Measurements from ENCODE around the gene KLHL10.

KLHL10 gene

GRCh38 chr17:41837761-41838538 is at the start of gene KLHL10:
Gene KLHL10, plus strand, starts transcription at chr17:41837825. Its CDS starts 108 bp downstream, at chr17:41837933.
- Histone ChIP-seq H3K9ac (ENCODE audit: low read depth in 1 of 2, low read length in 2 of 2) (peak within 1 kb of the TSS in 1 of 2 donors; percentile 7), H3K27me3 (ENCODE audit: control insufficient read depth in 1 of 2, insufficient read depth in 2 of 2, low read length in 2 of 2) (peaks cover 0 to 6% of the 10 kb centered on the region in 2 donors), H3K4me3 (ENCODE audit: low read depth in 1 of 2, low read length in 2 of 2) (peak within 1 kb of the TSS; percentile 71 to 79), H3K9me3 (ENCODE audit: control insufficient read depth in 1 of 2, low read length in 2 of 2) (no peaks in the 10 kb centered on the region), H3K36me3 (ENCODE audit: control insufficient read depth in 1 of 2, insufficient read depth in 2 of 2, low read length in 2 of 2) (no peaks in the 10 kb centered on the region), H3K27ac (ENCODE audit: low read depth, low read length) (no peak within 1 kb of the TSS), H3K4me1 (ENCODE audit: control insufficient read depth in 1 of 2, insufficient read depth in 2 of 2, low read length in 2 of 2) (peaks cover 7 to 12% of the 10 kb centered on the region in 2 donors)

DNA sequence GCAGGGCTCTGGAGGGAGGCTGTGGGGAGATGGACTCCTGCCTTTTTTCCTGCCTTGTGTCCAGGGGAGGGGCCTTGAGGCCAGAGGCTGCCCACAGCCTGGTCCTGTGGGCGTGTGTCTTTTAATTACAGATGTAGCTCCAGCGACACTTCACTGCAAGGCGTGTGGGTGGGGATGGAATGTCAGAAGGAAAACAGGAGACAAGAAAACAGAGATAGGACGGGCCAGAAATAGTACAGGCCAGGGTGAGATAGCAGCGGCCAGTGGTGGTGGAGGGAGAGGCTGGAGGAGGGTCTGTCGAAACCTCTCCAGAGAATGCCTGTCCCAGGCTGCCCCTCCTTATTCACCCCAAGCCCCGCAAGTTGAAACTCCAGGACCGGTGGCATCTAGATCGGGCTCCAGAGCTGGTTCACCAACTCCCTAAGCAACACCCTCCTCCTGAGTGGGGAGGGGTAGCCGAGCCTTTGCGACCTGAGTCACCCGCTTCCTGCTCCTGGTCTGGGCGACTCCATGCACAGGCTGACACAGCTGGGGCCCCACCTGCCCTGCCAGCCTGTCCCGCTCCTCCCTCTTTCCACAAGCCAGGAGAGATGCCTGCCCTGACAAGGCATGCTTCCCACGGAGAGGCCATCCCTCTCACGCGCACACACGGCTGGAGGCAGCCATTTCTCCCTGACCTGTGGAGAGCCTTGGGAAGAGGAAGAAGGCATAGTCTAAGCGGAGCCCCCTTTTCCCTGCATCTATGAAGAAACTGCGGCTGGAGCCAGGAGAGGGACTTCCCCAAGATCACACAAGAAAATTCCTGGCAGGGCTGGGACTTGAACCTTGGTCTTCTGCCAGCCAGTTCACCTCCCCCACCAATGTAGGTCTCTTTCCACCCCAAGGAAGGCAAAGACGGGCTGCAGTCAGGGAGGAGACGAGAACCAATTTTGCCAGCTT is 44.5 kb upstream of the KLHL10 start:
- Histone ChIP-seq H3K4me1 (ENCODE audit: control insufficient read depth in 1 of 2, insufficient read depth in 2 of 2, low read length in 2 of 2) (peaks cover 27 to 31% of the 10 kb centered on the region in 2 donors), H3K9ac (ENCODE audit: low read depth in 1 of 2, low read length in 2 of 2) (peak overlapping the region; percentile 52 to 71), H3K9me3 (ENCODE audit: control insufficient read depth in 1 of 2, low read length in 2 of 2) (no peaks in the 10 kb centered on the region), H3K27me3 (ENCODE audit: control insufficient read depth in 1 of 2, insufficient read depth in 2 of 2, low read length in 2 of 2) (no peaks in the 10 kb centered on the region), H3K4me3 (ENCODE audit: low read depth in 1 of 2, low read length in 2 of 2) (peak overlapping the region; percentile 23 to 45), H3K27ac (ENCODE audit: low read depth, low read length) (peak overlapping the region; percentile 91), H3K36me3 (ENCODE audit: control insufficient read depth in 1 of 2, insufficient read depth in 2 of 2, low read length in 2 of 2) (no peaks in the 10 kb centered on the region)

GRCh38 chr17:41793784-41794539 is 43.7 kb upstream of the KLHL10 start:
- Histone ChIP-seq H3K27ac (ENCODE audit: low read depth, low read length) (peak overlapping the region; percentile 91), H3K36me3 (ENCODE audit: control insufficient read depth in 1 of 2, insufficient read depth in 2 of 2, low read length in 2 of 2) (no peaks in the 10 kb centered on the region), H3K4me1 (ENCODE audit: control insufficient read depth in 1 of 2, insufficient read depth in 2 of 2, low read length in 2 of 2) (peaks cover 27 to 31% of the 10 kb centered on the region in 2 donors), H3K9me3 (ENCODE audit: control insufficient read depth in 1 of 2, low read length in 2 of 2) (no peaks in the 10 kb centered on the region), H3K27me3 (ENCODE audit: control insufficient read depth in 1 of 2, insufficient read depth in 2 of 2, low read length in 2 of 2) (no peaks in the 10 kb centered on the region), H3K9ac (ENCODE audit: low read depth in 1 of 2, low read length in 2 of 2) (peak overlapping the region; percentile 52 to 71), H3K4me3 (ENCODE audit: low read depth in 1 of 2, low read length in 2 of 2) (peak overlapping the region; percentile 23 to 45)

GRCh38 chr17:41794540-41794975 is 43.1 kb upstream of the KLHL10 start:
- Histone ChIP-seq H3K4me3 (ENCODE audit: low read depth in 1 of 2, low read length in 2 of 2) (no peak overlapping the region), H3K27ac (ENCODE audit: low read depth, low read length) (no peak overlapping the region), H3K9ac (ENCODE audit: low read depth in 1 of 2, low read length in 2 of 2) (peak overlapping the region in 1 of 2 donors; percentile 71), H3K4me1 (ENCODE audit: control insufficient read depth in 1 of 2, insufficient read depth in 2 of 2, low read length in 2 of 2) (peaks cover 27 to 31% of the 10 kb centered on the region in 2 donors), H3K27me3 (ENCODE audit: control insufficient read depth in 1 of 2, insufficient read depth in 2 of 2, low read length in 2 of 2) (no peaks in the 10 kb centered on the region), H3K36me3 (ENCODE audit: control insufficient read depth in 1 of 2, insufficient read depth in 2 of 2, low read length in 2 of 2) (no peaks in the 10 kb centered on the region), H3K9me3 (ENCODE audit: control insufficient read depth in 1 of 2, low read length in 2 of 2) (no peaks in the 10 kb centered on the region)

DNA sequence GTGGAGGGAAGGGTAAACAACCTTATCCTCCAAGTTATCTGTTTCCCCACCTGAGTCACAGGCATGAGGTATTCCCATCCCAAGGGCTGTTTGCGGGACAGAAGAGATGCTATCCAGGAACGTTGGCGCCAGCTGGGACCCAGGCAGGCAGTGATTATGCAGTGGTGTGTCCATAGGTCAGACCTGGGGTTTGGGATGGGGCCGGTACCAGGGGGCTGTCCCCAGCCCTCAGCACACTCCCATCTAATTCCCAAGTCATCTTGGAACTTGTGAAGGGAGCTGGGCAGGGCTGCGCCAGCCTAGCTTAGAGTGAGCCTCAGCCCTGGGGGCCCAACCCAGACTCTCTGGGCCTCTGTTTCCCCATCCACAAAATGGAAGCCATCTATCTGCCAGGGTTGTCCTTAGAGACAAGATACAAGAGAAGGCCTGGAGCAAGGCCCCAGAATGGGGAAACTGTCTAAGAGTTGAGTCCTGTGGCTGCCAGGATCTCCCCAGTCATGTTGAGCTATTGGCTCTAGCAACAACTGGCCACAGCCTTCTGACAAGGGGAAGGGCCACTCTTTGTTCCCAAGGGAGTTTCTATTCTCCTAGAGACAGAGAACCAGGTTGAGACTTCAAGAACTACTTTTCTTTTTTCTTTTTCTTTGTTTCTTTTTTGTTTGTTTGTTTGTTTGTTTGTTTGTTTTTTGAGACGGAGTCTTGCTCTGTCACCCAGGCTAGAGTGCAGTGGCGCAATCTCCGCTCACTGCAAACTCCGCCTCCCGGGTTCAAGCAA is 41.3 kb upstream of the KLHL10 start:
- H3K27ac ChIP-seq (ENCODE audit: low read depth, low read length): no peak overlapping the region
- H3K36me3 ChIP-seq (ENCODE audit: control insufficient read depth in 1 of 2, insufficient read depth in 2 of 2, low read length in 2 of 2): no peaks in the 10 kb centered on the region
- H3K9ac ChIP-seq (ENCODE audit: low read depth in 1 of 2, low read length in 2 of 2): no peak overlapping the region
- H3K9me3 ChIP-seq (ENCODE audit: control insufficient read depth in 1 of 2, low read length in 2 of 2): no peaks in the 10 kb centered on the region
- H3K4me1 ChIP-seq (ENCODE audit: control insufficient read depth in 1 of 2, insufficient read depth in 2 of 2, low read length in 2 of 2): peaks cover 37 to 39% of the 10 kb centered on the region in 2 donors
- no peaks in the 10 kb centered on the region for H3K27me3 ChIP-seq (ENCODE audit: control insufficient read depth in 1 of 2, insufficient read depth in 2 of 2, low read length in 2 of 2)
- H3K4me3 ChIP-seq (ENCODE audit: low read depth in 1 of 2, low read length in 2 of 2): no peak overlapping the region

- Histone ChIP-seq H3K9ac (ENCODE audit: low read depth in 1 of 2, low read length in 2 of 2) (no peak overlapping the region), H3K27ac (ENCODE audit: low read depth, low read length) (no peak overlapping the region), H3K4me3 (ENCODE audit: low read depth in 1 of 2, low read length in 2 of 2) (no peak overlapping the region), H3K4me1 (ENCODE audit: control insufficient read depth in 1 of 2, insufficient read depth in 2 of 2, low read length in 2 of 2) (peaks cover 32% of the 10 kb centered on the region in 2 donors), H3K9me3 (ENCODE audit: control insufficient read depth in 1 of 2, low read length in 2 of 2) (no peaks in the 10 kb centered on the region), H3K36me3 (ENCODE audit: control insufficient read depth in 1 of 2, insufficient read depth in 2 of 2, low read length in 2 of 2) (no peaks in the 10 kb centered on the region), H3K27me3 (ENCODE audit: control insufficient read depth in 1 of 2, insufficient read depth in 2 of 2, low read length in 2 of 2) (no peaks in the 10 kb centered on the region)
Measured at GRCh38 chr17:41797377-41797776, 40.2 kb upstream of the KLHL10 start.

GRCh38 chr17:41799366-41799765 is 38.3 kb upstream of the KLHL10 start:
- Histone ChIP-seq H3K27ac (ENCODE audit: low read depth, low read length) (no peak overlapping the region), H3K4me1 (ENCODE audit: control insufficient read depth in 1 of 2, insufficient read depth in 2 of 2, low read length in 2 of 2) (peaks cover 12 to 15% of the 10 kb centered on the region in 2 donors)

DNA sequence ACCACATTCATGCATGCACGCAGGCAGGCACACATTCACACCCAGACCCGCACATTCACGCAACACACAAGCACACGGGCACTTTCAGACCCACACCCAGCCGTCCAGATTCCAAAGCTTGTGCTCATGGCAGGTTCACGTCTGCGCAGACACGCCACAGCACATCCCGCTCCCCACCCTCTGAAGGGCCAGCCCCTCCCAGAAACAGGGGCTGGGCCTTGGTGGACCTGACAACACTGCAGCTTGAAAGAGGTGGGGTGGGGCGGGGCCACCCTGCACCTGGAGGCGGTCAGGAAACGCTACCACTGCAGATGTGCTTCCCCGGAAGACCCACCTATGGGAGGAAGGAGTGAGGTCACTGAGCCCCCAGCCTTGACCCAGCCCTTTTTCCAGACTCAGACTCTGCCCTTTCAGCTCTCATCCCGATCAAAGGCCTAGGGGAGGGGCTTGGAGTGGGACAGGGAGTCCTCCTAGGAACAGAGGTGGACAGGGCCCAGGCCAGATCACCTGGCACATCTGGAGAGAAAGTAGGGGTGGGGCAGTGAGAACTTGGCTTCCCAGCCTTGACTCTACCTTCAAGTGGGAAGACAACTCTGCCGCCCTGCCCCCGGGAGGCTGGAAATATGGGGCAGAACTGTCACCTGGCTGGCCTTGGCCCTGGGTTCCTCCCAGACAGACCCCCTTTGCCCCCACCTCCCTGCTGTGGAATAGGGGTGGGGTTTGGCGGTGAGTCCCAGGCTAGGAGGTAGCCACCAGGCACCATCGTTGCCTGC is 36.8 kb upstream of the KLHL10 start:
- no peaks in the 10 kb centered on the region for H3K36me3 ChIP-seq (ENCODE audit: control insufficient read depth in 1 of 2, insufficient read depth in 2 of 2, low read length in 2 of 2)
- peaks cover 8 to 15% of the 10 kb centered on the region in 2 donors for H3K4me1 ChIP-seq (ENCODE audit: control insufficient read depth in 1 of 2, insufficient read depth in 2 of 2, low read length in 2 of 2)
- H3K27ac ChIP-seq (ENCODE audit: low read depth, low read length): peak overlapping the region; percentile 87
- no peaks in the 10 kb centered on the region for H3K27me3 ChIP-seq (ENCODE audit: control insufficient read depth in 1 of 2, insufficient read depth in 2 of 2, low read length in 2 of 2)
- peak overlapping the region; percentile 17 to 33 for H3K4me3 ChIP-seq (ENCODE audit: low read depth in 1 of 2, low read length in 2 of 2)
- no peaks in the 10 kb centered on the region for H3K9me3 ChIP-seq (ENCODE audit: control insufficient read depth in 1 of 2, low read length in 2 of 2)
- H3K9ac ChIP-seq (ENCODE audit: low read depth in 1 of 2, low read length in 2 of 2): peak overlapping the region; percentile 30 to 58

More at GRCh38 chr17:41799366-41799765, 38.3 kb upstream of the KLHL10 start:
- no peaks in the 10 kb centered on the region for H3K36me3 ChIP-seq (ENCODE audit: control insufficient read depth in 1 of 2, insufficient read depth in 2 of 2, low read length in 2 of 2)
- no peaks in the 10 kb centered on the region for H3K27me3 ChIP-seq (ENCODE audit: control insufficient read depth in 1 of 2, insufficient read depth in 2 of 2, low read length in 2 of 2)
- H3K4me3 ChIP-seq (ENCODE audit: low read depth in 1 of 2, low read length in 2 of 2): no peak overlapping the region
- H3K9me3 ChIP-seq (ENCODE audit: control insufficient read depth in 1 of 2, low read length in 2 of 2): no peaks in the 10 kb centered on the region
- H3K9ac ChIP-seq (ENCODE audit: low read depth in 1 of 2, low read length in 2 of 2): no peak overlapping the region
